H1 (cell line): Measurements from ENCODE around the gene INTS15. TPM values are rescaled to one million over a fixed set of nuclear protein-coding genes. Genes with fewer than 3 reads are reported as not detected.

Experiments used
- CEBPB ChIP-seq: IDR thresholded peaks from 2 replicates; pipeline ENCODE4 v1.6.1; 2012; ENCODE audit warnings: low read depth, low read length
- EGR1 ChIP-seq: IDR thresholded peaks from 2 replicates; pipeline ENCODE4 v1.6.1; 2011; ENCODE audit warnings: low read depth, low read length, borderline replicate concordance
- POLR2A ChIP-seq, 2 experiments: IDR thresholded peaks; 1 replicate in 1 of 2; 2 replicates in 1 of 2; pipeline ENCODE4 v1.6.1; 2011; ENCODE audit warnings: low read depth in 2 of 2, low read length in 2 of 2, mild to moderate bottlenecking in 2 of 2; ENCODE audit errors: control extremely low read depth in 1 of 2
- SIN3A ChIP-seq, 2 experiments: IDR thresholded peaks in 1 of 2; conservative IDR thresholded peaks in 1 of 2; 2 replicates each; pipeline ENCODE4 v1.6.1; 2011 to 2012; ENCODE audit warnings: low read length in 2 of 2, improper control_type of control experiment in 1 of 2, low read depth in 1 of 2, mild to moderate bottlenecking in 1 of 2
- ZNF274 ChIP-seq: IDR thresholded peaks from 2 replicates; pipeline ENCODE4 v1.7.0; 2012; ENCODE audit warnings: low read length, borderline replicate concordance; ENCODE audit errors: extremely low read depth
- polyA plus RNA-seq, 7 experiments: library from polyadenylated mRNA; depleted of rRNA in 3 of 7; stranded (reverse) in 5 of 7; unstranded in 2 of 7; fragments of >200 nt in 5 of 7; fragments of 200-250 nt in 2 of 7; gene quantifications; 1 replicate in 5 of 7; 2 replicates in 1 of 7; 4 replicates in 1 of 7; pipeline versions ENCODE4 v1.2.1 to v1.2.3, GENCODE V29; 2011 to 2013; ENCODE audit warnings: missing spikeins in 2 of 7, mixed read lengths in 2 of 7
- total RNA-seq: library from RNA; stranded (reverse); fragmentation: NEBNext Ultra II Directional; extraction: Animal tissue kit (Norgen Biotek cat#: 25700); gene quantifications from 2 replicates; pipeline ENCODE4 v1.2.1, GENCODE V29; 2021
- TF ChIP-seq, protein P1 (sequence below): IDR thresholded peaks from 2 replicates; pipeline ENCODE4 v1.6.1; 2012; ENCODE audit warnings: inconsistent platforms

The INTS15 gene
- total and polyA plus RNA-seq, 2 of the 8 experiments (the other 6 are each of a cell fraction or from before 2014, with no cell fraction given): 23.0 to 25.7 TPM

DNA sequence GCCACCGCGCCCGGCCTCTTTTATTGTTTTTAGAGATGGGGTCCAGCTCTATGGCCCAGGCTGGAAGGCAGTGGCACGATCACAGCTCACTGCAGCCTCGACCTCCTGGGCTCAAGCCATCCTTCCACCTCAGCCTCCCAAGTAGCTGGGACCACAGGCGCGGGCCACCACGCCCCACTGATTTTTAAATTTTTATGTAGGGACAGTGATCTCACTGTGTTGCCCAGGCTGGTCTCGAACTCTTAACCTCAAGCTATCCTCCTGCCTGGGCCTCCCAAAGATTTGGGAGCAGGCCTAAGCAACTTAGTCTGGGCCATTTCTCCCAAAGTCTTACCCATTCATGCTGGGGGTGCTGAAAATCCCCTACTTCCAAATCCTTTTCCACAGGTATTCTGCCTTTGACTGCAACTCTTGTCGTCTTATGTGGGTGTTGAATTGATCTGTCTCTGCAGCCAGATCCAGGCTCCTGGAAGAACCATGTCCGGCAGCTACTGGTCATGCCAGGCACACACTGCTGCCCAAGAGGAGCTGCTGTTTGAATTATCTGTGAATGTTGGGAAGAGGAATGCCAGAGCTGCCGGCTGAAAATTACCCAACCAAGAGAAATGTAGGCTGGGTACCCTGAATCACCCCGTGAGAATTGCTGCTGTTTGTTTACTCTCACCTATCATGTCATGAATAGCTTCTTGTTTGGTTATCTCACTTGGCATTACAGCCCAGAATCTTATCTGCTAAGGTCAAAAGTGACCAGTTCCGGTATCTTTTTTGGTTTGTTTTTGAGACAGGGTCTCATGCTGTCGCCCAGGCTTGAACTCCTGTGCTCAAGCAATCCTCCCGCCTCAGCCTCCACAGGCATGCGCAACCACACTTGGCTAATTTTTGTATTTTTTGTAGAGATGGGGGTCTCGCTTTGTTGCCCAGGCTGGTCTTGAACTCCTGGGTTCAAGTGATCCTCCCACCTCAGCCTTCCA lies 11.4 kb upstream of the INTS15 start (continued):
- TF ChIP-seq EGR1: no peak
- no peak for TF ChIP-seq POLR2A (IDR thresholded peaks at IDR 0.05; ENCODE audit: control extremely low read depth in 1 of 2, low read depth in 2 of 2, low read length in 2 of 2)
- no peak for TF ChIP-seq SIN3A (conservative IDR thresholded peaks at IDR 0.05 in 1 of 2, IDR thresholded peaks at IDR 0.05 in 1 of 2; ENCODE audit: low read depth in 1 of 2, low read length in 2 of 2)
- TF ChIP-seq, protein P1, sequence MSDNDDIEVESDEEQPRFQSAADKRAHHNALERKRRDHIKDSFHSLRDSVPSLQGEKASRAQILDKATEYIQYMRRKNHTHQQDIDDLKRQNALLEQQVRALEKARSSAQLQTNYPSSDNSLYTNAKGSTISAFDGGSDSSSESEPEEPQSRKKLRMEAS: no peak
- no peak for TF ChIP-seq ZNF274
- no peak for TF ChIP-seq CEBPB
